KBM-7 (cell line): ENCODE results near the gene NTNG1.

Experiments used
- DNase-seq: peaks from one replicate; pipeline ENCODE4 v3.0.0-alpha.2; 2015
- in situ Hi-C: fragments of 300-500 bp; cut with MboI; formaldehyde crosslinking; loops from 2 replicates; pipeline ENCODE4 v1.14.3; 2020; ENCODE audit warnings: low sequenced_read_pairs, low pct_unique_long_range_greater_than_20kb, mixed read lengths

NTNG1 gene

DNA sequence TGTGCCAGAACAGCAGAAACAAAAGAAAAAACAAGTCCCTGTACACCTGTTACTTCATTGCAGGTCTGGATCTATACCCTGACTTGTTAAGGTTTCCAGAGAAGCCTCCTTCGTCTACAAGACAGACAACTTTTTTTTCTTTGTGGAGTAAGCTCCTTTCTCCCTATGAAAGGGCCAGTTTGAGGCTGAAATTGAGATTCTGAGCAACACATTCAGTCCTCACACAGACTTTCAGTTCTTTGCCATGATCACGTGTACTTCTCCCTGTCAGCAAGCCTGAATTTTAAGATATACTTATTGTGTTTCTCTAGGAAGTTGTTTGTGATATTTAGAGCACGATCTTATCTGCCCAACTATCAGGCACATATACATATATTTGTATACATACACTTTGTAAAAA, 374.0 kb downstream of the NTNG1 start:
- in situ Hi-C loops, result no loop called here
- no peak for DNase-seq

DNA sequence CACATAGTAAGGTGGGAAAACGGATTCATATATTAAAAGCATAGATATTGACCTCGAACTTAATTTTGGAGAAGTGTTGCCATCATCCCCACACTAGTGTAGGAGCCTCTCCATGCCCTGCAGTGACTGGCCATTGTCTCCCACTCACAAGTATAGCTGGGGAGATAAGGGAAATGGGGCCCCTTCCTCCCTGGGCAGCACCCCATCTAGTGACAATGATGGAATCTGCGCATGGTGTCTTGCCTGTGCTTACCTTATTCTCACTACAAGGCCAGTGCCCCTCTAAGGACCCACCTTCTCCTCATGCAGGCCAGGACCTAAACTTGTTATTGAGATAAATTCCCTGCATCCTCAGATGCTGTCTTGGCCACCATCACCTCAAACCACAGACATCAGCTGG, 374.9 kb downstream of the NTNG1 start:
- no peak for DNase-seq
- in situ Hi-C loops, result no loop called here

DNA sequence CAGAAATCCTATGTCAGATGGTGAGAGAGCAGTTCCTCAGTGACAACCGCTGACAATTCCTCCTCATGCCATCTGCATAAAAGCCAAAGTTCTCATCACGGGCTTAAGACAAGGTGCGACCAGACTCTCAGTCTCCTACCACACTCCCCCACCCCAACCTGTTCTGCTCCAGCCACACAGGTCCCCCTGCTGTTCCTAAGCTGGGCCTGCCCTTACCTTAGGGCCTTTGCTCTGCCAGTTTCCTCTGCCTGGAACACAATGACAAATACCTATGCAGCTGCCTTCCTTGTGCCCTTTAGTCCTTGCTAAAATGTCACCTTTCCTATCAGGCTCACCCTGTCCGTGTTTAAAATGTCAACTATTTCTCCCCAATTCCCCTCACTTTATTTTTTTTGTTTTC, 382.2 kb downstream of the NTNG1 start:
- no peak for DNase-seq
- in situ Hi-C loops, result no loop called here

DNA sequence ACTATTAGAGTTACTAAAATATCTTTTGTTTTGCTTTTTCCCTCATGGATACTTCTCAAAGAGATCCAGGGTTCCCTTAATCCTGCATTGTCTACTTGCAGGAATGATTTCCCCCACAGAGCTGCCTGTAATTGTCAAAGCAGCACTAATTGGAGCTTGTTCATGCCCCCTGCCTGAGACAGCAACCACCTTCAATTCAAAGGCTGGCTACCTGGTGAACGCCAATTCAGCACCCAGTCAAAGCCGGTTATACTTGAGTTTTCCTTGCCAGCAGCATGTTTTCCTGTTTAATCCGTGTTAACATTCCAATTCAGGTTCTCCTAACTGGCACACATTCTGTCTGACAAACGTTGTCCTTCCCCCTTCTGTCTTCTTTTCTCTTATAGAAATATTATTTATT, 382.9 kb downstream of the NTNG1 start:
- DNase-seq, result no peak
- in situ Hi-C loops, result no loop called here

DNA sequence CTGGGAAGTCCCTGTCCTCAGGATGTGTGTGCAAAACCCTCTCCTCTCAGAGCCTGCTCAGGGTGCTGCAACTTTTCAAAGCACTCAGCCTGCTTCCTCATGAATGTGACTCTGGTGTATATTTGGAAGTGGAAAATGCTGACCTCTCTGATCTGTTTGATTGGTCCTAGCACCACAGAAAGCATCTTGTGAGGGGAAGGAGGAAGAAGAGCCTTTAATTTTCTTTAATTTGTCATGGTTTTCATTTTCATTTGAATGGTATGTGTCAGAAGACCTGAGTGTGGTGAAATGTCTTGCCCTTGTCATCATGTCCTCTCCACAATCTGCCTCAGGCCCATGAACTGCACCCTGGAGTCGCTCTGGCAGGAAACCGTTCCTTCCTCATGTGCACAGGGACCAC, 383.5 kb downstream of the NTNG1 start:
- in situ Hi-C loops, result no loop called here
- DNase-seq, result no peak

DNA sequence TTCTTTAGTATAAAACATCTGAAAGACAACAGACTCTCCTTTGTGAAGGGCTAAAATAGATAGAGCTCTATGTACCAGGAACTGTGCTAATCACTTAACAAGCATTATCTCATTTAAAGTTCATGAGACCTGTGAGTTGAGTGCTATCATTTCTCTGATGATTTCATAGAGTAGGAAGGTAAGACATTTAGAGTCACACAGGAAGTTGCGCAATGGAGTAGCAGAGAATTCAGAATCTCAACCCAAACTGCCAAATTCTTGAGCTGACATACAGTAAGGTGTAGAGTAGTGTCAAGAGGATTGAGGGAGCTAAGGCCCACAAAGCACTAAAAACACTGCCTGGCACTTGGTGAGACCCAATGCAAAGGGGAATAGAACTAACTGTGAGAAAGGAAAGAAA, 384.3 kb downstream of the NTNG1 start:
- DNase-seq, result no peak
- in situ Hi-C loops, result no loop called here

DNA sequence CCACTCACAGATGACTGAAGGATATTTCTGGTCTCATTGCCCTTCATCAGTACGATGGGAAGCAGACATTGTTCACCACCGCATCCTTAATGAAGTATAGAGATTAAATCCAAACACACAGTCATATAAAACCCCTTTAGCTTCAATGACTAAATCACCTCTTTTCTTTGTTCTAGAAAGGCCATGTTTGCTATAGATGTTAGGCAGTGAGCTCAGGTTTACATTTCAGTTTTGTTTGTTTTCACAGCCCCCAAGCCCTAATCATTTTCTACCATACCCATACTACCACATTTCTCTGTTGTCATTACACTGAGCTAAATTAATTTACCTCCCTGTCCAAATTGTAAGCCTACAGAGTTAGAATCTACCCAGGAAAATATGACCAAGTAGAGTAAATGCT, 385.1 kb downstream of the NTNG1 start:
- in situ Hi-C loops, result no loop called here
- no peak for DNase-seq

DNA sequence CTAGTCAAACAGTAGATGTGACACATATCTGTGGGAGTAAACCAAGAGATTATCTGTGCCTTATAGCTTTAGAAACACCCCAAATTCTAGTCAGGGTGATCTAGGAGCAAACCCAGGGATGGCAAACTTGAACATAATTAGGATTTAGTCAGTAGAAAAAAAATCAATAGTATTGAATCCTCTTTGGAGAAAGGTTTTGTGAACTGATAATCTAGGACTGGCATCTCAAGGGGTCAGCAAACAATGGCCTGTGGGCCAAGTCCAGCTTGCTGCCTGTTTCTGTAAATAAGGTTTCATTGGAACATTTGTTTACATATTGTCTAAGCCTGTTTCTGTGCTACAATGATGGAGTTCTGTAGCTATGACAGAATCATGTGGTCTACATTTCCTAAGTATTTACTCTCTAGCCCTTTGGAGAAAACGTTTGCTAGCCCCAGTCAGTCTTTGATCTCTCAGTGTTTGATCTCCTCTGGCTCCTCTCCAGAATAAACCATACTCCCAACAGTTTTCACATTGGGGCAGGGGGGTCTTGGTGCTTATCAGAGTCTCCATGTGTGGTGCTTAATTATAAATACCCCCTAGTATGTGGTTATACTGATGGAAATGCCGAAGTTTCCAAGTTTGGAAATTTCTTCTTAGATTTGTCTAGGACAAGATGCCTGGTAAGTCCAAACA, 385.8 kb downstream of the NTNG1 start:
- DNase-seq, result no peak
- in situ Hi-C loops, result no loop called here

DNA sequence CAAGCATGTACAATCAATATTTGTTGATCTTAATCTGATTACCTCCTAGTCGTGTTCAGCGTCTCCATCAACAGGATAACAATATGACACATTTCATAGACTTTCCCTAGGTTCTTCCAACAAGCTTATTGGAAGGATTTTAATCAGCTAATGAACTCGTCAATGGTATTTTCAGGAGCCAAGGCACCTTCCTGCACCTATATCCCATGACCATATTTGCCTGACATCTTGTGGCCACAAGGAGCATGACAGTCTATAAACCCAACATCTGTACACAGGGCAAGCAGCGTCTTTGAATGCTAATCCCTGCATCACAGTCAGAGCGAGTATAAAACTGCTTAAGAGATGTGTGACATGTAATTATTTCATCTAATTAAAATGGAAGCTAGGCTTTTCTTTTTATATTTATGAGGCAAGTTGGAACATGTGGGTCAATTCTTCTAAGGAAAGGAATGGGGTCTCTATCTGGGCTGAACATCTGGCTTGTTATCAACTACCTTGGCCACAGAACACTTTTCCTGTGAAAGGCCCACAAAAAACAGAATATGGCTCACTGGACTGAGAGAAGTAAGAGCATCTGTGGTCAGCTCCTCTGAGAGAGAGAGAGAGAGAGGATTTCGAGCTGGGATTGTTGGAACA, 388.8 kb downstream of the NTNG1 start:
- DNase-seq, result peak; percentile 49
- in situ Hi-C loops, result no loop called here

DNA sequence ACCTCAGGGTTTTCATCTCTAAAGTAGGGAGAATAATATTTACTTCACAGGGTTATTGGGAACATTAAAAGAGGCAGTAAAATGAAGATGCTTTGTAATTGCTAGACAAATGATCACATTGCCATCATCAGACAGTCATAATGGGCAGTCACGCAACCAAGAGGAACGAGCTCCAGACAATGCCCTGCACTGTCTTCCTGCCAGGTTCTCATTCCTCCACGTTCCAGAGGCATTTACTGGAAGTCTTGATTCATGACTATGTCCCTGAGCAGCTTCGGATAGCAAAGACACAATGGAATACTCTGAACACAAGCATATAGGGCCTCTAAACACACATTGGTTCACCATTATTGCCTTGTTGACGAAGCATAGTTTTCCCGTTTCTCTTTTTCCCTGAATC, 389.7 kb downstream of the NTNG1 start:
- DNase-seq, result no peak
- in situ Hi-C loops, result no loop called here

DNA sequence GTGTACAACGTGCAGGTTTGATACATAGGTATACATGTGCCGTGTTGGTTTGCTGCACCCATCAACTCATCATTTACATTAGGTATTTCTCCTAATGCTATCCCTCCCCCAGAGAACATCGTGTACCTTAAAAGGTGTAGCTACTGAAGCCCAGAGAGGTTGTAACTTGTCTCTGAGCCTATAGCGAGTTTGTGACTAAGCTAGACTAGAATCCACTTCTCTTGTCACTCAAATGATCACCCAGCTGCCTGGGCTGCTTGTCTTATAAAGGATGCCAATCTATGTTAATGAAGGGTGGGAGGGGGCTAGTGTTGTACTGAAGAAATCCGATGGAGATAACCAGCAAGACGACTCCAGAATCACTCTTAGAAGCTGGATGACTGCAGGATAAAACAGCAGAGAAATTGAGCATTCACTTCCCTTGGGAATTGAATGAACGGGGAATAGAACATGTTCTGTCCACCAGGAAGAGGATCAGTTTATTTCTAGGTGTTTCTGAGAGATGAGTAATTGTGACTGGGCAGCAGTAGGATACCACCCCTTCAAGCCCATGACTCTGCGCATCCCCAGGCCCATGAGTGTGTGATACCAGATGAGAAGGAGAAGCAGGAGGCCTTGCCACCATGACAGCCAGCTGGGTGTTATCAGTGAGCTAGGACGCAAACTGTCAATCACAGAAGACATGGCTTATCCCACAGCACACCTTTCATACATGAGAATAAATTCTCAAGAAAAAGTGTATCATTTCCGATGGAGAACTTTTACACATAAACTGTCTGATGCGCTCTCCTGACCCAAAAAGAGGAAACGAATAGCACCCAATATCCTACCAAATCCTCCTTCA, 390.4 kb downstream of the NTNG1 start:
- no peak for DNase-seq
- in situ Hi-C loops, result no loop called here

DNA sequence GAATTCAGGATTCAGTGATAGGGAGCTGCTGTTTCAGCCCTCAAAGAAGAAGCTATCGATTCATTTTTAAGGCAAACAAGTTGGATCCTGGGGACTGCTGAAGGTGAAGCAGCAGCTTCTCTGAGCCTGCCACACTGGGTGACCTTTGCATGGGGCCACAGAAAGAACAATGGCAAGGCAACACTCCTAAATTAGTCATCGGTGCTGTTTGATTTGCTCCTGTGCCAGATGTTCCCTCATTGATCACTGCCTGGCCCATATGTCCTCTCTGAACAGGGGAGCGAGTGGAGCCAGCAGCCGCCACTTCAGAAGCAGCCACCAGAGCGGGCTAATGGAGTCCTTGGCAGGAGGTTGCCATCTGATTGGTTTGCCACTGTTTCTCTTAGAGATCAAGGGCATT, 391.5 kb downstream of the NTNG1 start:
- DNase-seq, result no peak
- in situ Hi-C loops, result no loop called here
